CD14-positive monocyte (primary cell): ENCODE results near the gene MEIS2. TPM values are rescaled to one million over a fixed set of nuclear protein-coding genes. Genes with fewer than 3 reads are reported as not detected.

Source experiments
- DNase-seq, 3 donors: peaks; one replicate each; pipeline ENCODE4 v3.0.0-alpha.2; 2011 to 2022
- H2AFZ ChIP-seq: 2 replicates; pipeline ENCODE4 v1.6.0; 2012; ENCODE audit warnings: mild to moderate bottlenecking, low read depth, low read length, inconsistent platforms; ENCODE audit not compliant: insufficient read depth, poor library complexity, severe bottlenecking
- H3K27ac ChIP-seq, 2 donors: 1 replicate in 1 of 2; 2 replicates in 1 of 2; pipeline ENCODE4 v1.5.1; 2012 to 2013; ENCODE audit warnings: low read length in 2 of 2, control low read depth in 1 of 2, inconsistent platforms in 1 of 2, low read depth in 1 of 2, mild to moderate bottlenecking in 1 of 2
- H3K27me3 ChIP-seq, 2 donors: one replicate each; pipeline versions ENCODE4 v1.6.0 to v1.6.1; 2011 to 2013; ENCODE audit warnings: low read length in 2 of 2; ENCODE audit not compliant: control insufficient read depth in 2 of 2, insufficient read depth in 2 of 2
- H3K36me3 ChIP-seq, 2 donors: replicated peaks in 1 of 2; 1 replicate in 1 of 2; 2 replicates in 1 of 2; pipeline versions ENCODE4 v1.5.1 to v1.6.1; 2012 to 2013; ENCODE audit warnings: low read length in 2 of 2, control low read depth in 1 of 2, inconsistent platforms in 1 of 2, mild to moderate bottlenecking in 1 of 2; ENCODE audit not compliant: insufficient read depth in 2 of 2, control insufficient read depth in 1 of 2
- H3K4me1 ChIP-seq, 2 donors: 1 replicate in 1 of 2; 2 replicates in 1 of 2; pipeline versions ENCODE4 v1.5.1 to v1.6.1; 2012 to 2013; ENCODE audit warnings: low read length in 2 of 2, control low read depth in 1 of 2, inconsistent platforms in 1 of 2, mild to moderate bottlenecking in 1 of 2, moderate library complexity in 1 of 2; ENCODE audit not compliant: insufficient read depth in 2 of 2, control insufficient read depth in 1 of 2
- H3K4me2 ChIP-seq: replicated peaks from 2 replicates; pipeline ENCODE3; 2012; ENCODE audit warnings: low read length, moderate library complexity, mild to moderate bottlenecking; ENCODE audit not compliant: poor library complexity, severe bottlenecking; ENCODE audit errors: extremely low read depth
- H3K4me3 ChIP-seq, 3 experiments: fragments of 200-600 bp in 1 of 3; sonication (generic) in 1 of 3; replicated peaks in 1 of 3; 1 replicate in 2 of 3; 2 replicates in 1 of 3; pipeline ENCODE4 v1.5.1; 2011 to 2013; ENCODE audit warnings: low read length in 3 of 3, mild to moderate bottlenecking in 3 of 3, control low read depth in 2 of 3, low read depth in 2 of 3, inconsistent platforms in 1 of 3, moderate library complexity in 1 of 3
- H3K79me2 ChIP-seq: 2 replicates; pipeline ENCODE4 v1.6.0; 2012; ENCODE audit warnings: mild to moderate bottlenecking, control low read depth, inconsistent platforms, low read length, moderate library complexity; ENCODE audit not compliant: insufficient read depth
- H3K9ac ChIP-seq: 2 replicates; pipeline ENCODE4 v1.6.0; 2017; ENCODE audit warnings: low read length, mild to moderate bottlenecking; ENCODE audit not compliant: insufficient read depth, poor library complexity, severe bottlenecking
- H3K9me3 ChIP-seq, 2 donors: replicated peaks in 1 of 2; 1 replicate in 1 of 2; 2 replicates in 1 of 2; pipeline versions ENCODE4 v1.5.1 to v1.6.1; 2012 to 2013; ENCODE audit warnings: low read length in 2 of 2, control low read depth in 1 of 2; ENCODE audit not compliant: control insufficient read depth in 1 of 2, insufficient read depth in 1 of 2
- H4K20me1 ChIP-seq: 2 replicates; pipeline ENCODE4 v1.6.0; 2012; ENCODE audit warnings: mild to moderate bottlenecking, low read length, control low read depth, moderate library complexity; ENCODE audit not compliant: insufficient read depth
- H3K27ac Mint-ChIP-seq, 7 donors: one replicate each; pipeline ENCODE4 v1.8.0; 2020; ENCODE audit warnings: mild to moderate bottlenecking in 7 of 7, mixed read lengths in 7 of 7, moderate library complexity in 6 of 7, inconsistent platforms in 2 of 7
- H3K27me3 Mint-ChIP-seq, 3 donors: one replicate each; pipeline ENCODE4 v1.8.0; 2021 to 2022; ENCODE audit warnings: low read depth in 3 of 3, mild to moderate bottlenecking in 3 of 3, mixed read lengths in 3 of 3, moderate library complexity in 3 of 3, inconsistent platforms in 1 of 3
- H3K36me3 Mint-ChIP-seq, 2 donors: one replicate each; pipeline ENCODE4 v1.8.0; 2020; ENCODE audit warnings: mixed read lengths in 2 of 2, inconsistent platforms in 1 of 2, mild to moderate bottlenecking in 1 of 2
- H3K4me1 Mint-ChIP-seq: one replicate; pipeline ENCODE4 v1.8.0; 2020; ENCODE audit warnings: mild to moderate bottlenecking, mixed read lengths
- H3K4me3 Mint-ChIP-seq, 2 donors: one replicate each; pipeline ENCODE4 v1.8.0; 2020; ENCODE audit warnings: mild to moderate bottlenecking in 2 of 2, mixed read lengths in 2 of 2, moderate library complexity in 1 of 2
- H3K9me3 Mint-ChIP-seq, 7 donors: one replicate each; pipeline ENCODE4 v1.8.0; 2020 to 2022; ENCODE audit warnings: mixed read lengths in 7 of 7, mild to moderate bottlenecking in 6 of 7, moderate library complexity in 6 of 7, inconsistent platforms in 2 of 7
- CTCF ChIP-seq: fragments of 200-600 bp; IDR thresholded peaks from one replicate; pipeline ENCODE4 v1.8.0; 2022; ENCODE audit warnings: antibody characterized with exemption, mild to moderate bottlenecking
- WGBS: methylation state at CpG from one replicate; pipeline ENCODE4 v1.1.5; 2013; ENCODE audit warnings: missing lambda C conversion rate; ENCODE audit not compliant: insufficient coverage; 5-methylcytosine and 5-hydroxymethylcytosine counted together
- intact Hi-C, 2 donors: fragments of 100-400 bp; cut with micrococcal nuclease; formaldehyde crosslinking; loops; one replicate each; pipeline versions ENCODE4 v1.15.0 to v1.15.1; 2023
- polyA plus RNA-seq, 3 donors: library from polyadenylated mRNA; depleted of rRNA in 1 of 3; unstranded in 2 of 3; stranded (reverse) in 1 of 3; fragments of 300-500 nt in 2 of 3; fragments of >200 nt in 1 of 3; fragmentation: Illumina TruSeq in 2 of 3; gene quantifications; 1 replicate in 2 of 3; 2 replicates in 1 of 3; pipeline ENCODE4 v1.2.3, GENCODE V29; 2012 to 2021

MEIS2 gene
- polyA plus RNA-seq, 3 donors = not detected

GRCh38 chr15:36896949-36897348 is 203.4 kb downstream of the MEIS2 start:
- WGBS = 21% methylated on average over 2 of the region's 3 CpGs
- Histone ChIP-seq H3K27me3 (peaks cover 0 to 2% of the 10 kb centered on the region in 2 donors), H3K4me3 (no peak overlapping the region)

GRCh38 chr15:36894075-36894474 is 206.3 kb downstream of the MEIS2 start:
- Histone ChIP-seq H3K9ac (no peak overlapping the region), H3K27ac (no peak overlapping the region), H3K27me3 (peaks cover 13% of the 10 kb centered on the region in 2 donors), H3K79me2 (no peaks in the 10 kb centered on the region), H4K20me1 (no peaks in the 10 kb centered on the region), H3K4me2 (no peak overlapping the region), H3K4me3 (no peak overlapping the region), H3K9me3 (no peaks in the 10 kb centered on the region), H3K36me3 (no peaks in the 10 kb centered on the region), H2AFZ (no peak overlapping the region), H3K4me1 (no peaks in the 10 kb centered on the region)
- Mint-ChIP-seq H3K27me3 (peaks cover 12 to 13% (median 12%) of the 10 kb centered on the region in 3 donors), H3K4me3 (no peak overlapping the region), H3K4me1 (no peaks in the 10 kb centered on the region), H3K9me3 (peaks cover 0 to 4% (median 1%) of the 10 kb centered on the region in 7 donors), H3K27ac (no peak overlapping the region), H3K36me3 (no peaks in the 10 kb centered on the region)
- intact Hi-C loops = no loop called here
- no CpG with 5 or more reads among the region's 4 CpGs for WGBS
- no peak for TF ChIP-seq CTCF
- DNase-seq = no peak

More at GRCh38 chr15:36896949-36897348, 203.4 kb downstream of the MEIS2 start:
- intact Hi-C loops = no loop called here
- H3K4me1 Mint-ChIP-seq = no peaks in the 10 kb centered on the region
- no peak overlapping the region for H3K4me3 Mint-ChIP-seq
- Histone ChIP-seq H3K4me2 (no peak overlapping the region), H3K36me3 (no peaks in the 10 kb centered on the region), H3K9ac (no peak overlapping the region), H3K27ac (no peak overlapping the region), H3K9me3 (no peaks in the 10 kb centered on the region), H2AFZ (no peak overlapping the region), H4K20me1 (no peaks in the 10 kb centered on the region), H3K79me2 (no peaks in the 10 kb centered on the region), H3K4me1 (no peaks in the 10 kb centered on the region)
- peaks cover 2 to 5% (median 3%) of the 10 kb centered on the region in 3 donors for H3K27me3 Mint-ChIP-seq
- DNase-seq = no peak
- peaks cover 0 to 7% (median 0%) of the 10 kb centered on the region in 7 donors for H3K9me3 Mint-ChIP-seq
- H3K36me3 Mint-ChIP-seq = no peaks in the 10 kb centered on the region
- H3K27ac Mint-ChIP-seq = no peak overlapping the region
- TF ChIP-seq CTCF = no peak
